ENCODE measurements around the gene PNMA6F.

Gene PNMA6F

GRCh38 chrX:153321381-153322124, at the start of gene PNMA6F:
PNMA6F (minus strand) TSS chrX:153321767; CDS start chrX:153320674, 1,093 bp downstream.
- DNase-seq (ENCODE audit: low spot score), result no peak

DNA sequence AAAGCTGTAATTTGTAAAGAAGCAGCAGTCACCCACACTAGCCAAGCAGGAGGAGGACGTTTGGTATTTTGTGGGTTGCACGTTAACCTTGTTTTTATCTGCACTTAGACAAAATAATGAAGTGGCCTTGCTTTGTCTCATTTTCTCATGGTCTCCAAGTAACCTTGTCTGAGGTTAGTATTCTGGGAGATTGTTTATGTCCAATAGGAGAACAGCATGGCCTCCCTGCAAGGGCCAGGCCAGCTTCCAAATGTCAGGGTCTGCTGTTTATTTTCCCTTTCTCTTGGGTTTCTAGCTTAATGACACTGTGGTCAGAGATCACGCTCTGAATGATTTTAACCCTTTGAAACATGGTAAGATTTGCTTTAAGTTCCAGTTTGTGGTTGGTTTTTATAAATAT, 49.7 kb upstream of the PNMA6F start:
- no peak for DNase-seq (ENCODE audit: low spot score)

- no peak for DNase-seq (ENCODE audit: low spot score)
Observed at GRCh38 chrX:153370293-153371055, 48.9 kb upstream of the PNMA6F start.

DNA sequence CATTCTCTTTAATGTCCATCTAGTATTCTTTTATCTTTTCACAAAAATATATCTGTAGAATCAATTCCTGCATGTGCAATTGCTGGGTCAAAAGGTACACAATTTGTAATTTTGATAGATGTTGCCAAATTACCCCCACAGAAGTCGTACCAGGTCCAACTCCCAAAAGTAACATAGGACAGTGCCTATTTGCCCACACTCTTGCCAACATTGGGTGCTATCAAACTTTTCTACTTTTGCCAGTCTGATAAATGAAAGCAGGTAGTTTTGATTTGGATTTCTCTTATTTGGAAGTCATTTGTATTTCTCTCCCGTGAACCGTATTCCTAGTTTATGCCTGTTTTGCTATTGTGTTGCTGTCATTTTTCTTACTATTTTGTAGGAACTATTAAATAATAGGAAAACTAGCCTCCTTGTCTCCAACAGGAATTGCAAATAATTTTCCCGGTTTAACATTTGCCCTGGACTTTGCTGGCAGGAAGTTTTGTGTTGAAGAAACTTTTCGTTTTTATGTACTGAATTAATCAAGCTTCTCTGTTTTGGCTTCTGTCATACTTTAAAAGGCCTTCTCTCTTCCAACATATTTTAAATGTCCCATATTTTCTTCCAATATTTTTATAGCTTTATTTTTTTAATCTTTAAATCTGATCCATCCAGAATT, 45.4 kb upstream of the PNMA6F start:
- DNase-seq (ENCODE audit: low spot score), result no peak

DNA sequence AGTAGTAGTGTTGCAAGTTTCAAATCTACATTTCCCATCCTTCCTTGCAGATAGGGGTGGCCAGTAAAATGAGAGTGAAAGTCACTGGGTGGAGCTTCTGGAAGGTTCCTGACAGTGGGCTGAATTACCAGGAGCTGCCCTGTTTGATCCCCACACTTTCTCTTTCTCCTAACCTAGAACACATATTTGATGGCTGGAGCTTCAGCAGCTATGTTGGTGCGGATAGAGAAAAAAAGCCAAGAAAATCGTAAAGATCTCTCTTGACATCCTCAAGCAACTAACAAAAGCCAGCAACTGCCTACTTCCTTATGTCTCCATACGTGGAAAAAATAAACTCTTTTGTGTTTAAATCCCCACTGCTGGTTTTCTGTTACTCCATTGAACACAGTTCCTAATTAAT, 44.6 kb upstream of the PNMA6F start:
- no peak for DNase-seq (ENCODE audit: low spot score)

GRCh38 chrX:153365670-153366069, 44.1 kb upstream of the PNMA6F start:
- DNase-seq (ENCODE audit: low spot score), result no peak

- no peak for DNase-seq (ENCODE audit: low spot score)
Observed at GRCh38 chrX:153361781-153362397, 40.3 kb upstream of the PNMA6F start.

DNA sequence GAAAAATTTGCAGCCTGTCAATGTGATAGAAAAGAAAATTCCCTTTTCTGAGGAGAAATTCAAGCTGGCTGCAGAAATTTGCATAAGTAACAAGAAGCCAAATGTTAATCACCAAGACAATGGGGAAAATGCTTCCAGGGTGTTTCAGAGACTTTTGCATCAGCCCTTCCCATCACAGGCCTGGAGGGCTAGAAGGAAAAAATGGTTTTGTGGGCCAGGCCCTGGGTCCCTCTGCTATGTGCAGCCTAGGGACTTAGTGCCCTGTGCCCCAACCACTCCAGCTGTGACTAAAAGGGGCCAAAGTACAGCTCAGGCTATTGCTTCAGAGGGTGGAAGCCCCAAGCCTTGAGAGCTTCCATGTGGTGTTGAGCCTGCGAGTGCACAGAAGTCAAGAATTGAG, 36.3 kb upstream of the PNMA6F start:
- no peak for DNase-seq (ENCODE audit: low spot score)

DNA sequence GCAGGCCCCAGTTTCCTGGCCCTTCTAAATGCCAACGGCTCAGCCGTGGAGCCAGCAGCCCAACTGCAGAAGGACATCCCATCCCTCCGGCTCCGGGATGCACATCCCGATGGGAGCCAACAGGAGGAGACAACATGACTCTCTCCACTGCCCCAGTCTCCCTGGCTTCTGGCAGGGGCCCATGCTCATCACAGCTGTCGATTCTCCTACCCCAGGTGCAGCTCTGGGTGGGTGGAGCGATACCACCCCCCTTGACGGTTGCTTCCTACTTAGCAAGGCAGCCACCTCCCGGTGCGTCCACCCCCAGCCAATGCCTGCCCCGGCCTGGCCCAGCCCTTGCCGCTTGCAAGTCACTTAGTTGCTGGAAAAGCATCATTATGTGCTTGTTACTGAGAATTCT, 31.8 kb upstream of the PNMA6F start:
- no peak for DNase-seq (ENCODE audit: low spot score)

GRCh38 chrX:153352858-153353257, 31.3 kb upstream of the PNMA6F start:
- DNase-seq (ENCODE audit: low spot score), result no peak

DNA sequence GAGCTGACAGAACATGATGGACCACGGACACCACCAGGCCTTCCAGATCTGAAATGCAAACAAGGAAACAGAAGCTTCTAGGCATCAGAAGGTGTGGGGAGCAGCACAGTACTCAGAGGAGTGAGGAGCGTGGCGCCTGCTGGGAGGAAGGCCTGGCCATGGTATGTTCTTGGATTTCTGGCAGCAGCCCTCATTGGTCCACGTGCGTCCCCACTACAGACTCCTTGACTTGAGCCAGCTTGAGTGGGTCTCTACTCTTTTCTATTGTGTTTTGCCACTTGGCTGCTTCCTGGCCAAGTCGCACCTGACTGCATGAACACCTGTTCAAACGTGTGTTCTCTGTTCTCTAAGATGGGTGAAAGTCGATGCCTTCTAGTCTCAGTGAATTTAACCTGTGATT, 30.4 kb upstream of the PNMA6F start:
- DNase-seq (ENCODE audit: low spot score), result no peak

DNA sequence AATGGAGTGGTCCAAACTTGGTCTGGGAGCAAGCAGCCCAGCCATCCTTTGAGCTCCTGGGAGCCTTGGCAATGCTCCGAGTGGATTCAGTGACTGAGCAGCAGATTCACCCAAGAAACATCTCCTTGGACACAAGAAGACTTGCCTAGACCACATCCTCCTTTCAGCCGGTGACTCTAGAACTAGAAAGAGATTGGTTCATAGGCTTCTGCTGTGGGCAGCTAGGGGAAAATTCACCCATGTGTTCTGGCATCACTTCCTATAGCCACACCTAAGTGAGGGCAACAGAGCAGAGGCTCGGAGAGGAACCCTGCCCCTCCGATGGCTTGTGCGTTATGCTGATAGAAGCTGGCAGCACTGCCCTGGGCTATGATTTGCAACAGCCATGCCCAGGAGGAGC, 28.4 kb upstream of the PNMA6F start:
- no peak for DNase-seq (ENCODE audit: low spot score)

DNA sequence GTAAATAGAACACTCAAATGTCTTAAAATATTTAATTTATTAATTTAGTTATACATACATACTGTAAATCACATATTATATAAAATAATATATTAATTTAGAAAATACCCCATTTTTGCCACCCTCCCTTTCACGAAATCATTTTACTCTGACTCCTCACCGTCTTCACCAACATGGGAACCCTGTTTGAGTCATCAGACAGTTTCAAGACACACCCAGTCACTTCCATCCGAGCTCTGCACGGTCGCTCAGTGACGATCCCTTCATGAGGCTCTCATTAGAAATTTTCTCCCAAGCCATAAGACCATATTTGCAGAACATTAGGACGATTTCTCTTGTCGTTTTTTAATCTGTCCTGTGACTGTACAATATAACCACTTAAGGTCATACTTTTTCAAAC, 26.9 kb upstream of the PNMA6F start:
- DNase-seq (ENCODE audit: low spot score), result no peak

- no peak for DNase-seq (ENCODE audit: low spot score)
Observed at GRCh38 chrX:153347530-153347929, 26.0 kb upstream of the PNMA6F start.

DNA sequence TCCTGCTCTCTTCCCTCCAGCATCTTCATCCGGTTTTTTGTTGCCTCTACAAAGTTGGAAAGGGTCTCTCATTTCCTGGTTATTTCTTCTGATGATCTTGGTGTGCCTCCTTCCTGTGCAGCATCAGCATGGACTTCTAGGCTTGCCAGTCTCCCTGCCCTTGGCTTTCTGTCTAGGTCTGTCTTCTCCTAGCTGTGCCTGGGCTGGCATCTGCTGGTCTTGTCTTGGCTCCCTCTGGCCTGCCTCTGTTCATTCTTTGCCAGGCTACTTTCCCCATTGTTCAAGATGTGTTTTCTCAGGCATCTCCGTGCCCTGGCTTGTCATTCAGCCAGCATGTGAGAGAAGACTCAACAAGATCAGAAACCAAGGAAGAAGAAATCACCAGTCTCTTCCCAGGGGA, 22.1 kb upstream of the PNMA6F start:
- no peak for DNase-seq (ENCODE audit: low spot score)

DNA sequence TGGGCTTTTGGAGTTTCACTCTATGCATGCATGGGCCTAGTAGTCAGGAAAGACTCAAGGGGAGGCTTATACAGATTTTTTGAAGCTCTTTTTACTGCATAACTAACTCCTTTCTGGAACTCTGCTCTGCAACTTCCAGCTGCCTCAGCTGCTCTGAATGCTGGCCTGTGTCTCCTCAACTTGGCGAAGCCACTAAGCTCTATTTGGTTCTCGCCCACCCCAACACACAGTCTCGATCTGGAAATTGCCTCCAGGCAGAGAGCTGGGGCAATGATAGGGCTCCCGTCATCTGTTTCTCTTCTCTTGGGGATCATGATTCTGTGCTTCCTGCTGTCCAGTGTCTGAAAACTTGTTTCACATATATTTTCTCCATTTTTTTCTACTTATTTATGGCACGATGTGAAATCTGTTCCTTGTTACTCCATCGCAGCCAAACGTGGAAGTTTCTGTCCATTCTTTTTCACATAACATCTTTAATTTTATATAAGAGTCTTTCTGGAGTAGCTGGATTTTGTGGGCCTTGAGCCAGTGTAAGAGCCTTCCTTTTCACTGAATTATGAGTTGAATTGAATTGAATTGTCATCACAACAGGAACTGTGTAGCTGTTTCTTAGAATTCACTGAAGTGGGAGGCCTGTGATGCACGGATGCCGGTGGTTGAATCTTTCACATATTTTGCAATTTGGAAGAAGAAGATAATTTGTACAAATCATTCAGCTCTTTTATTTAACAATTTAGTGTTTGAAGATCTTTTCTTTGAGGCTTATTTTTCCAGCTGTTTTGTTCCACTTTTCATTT, 21.4 kb upstream of the PNMA6F start:
- DNase-seq (ENCODE audit: low spot score), result no peak

- no peak for DNase-seq (ENCODE audit: low spot score)
Observed at GRCh38 chrX:153340111-153340510, 18.5 kb upstream of the PNMA6F start.

DNA sequence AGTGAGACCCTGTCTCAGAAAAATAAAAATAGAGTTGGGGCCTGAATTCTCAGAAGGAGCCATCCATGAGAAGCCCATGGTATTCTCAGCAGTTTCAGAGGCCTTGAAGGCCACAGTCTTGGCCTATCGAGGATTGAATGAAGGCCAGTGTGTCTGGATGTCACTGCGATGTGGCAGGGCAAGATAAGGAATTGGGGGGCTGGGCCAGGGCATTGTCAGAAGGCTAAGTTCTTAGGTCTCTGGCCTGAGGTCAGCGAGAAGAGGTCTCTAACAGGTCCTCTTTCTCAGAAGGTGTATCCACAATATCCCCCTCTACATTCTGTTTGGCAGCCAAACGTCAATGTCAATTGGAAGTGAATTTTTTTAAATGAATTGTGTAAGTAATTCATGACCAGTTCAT, 18.1 kb upstream of the PNMA6F start:
- DNase-seq (ENCODE audit: low spot score), result no peak

DNA sequence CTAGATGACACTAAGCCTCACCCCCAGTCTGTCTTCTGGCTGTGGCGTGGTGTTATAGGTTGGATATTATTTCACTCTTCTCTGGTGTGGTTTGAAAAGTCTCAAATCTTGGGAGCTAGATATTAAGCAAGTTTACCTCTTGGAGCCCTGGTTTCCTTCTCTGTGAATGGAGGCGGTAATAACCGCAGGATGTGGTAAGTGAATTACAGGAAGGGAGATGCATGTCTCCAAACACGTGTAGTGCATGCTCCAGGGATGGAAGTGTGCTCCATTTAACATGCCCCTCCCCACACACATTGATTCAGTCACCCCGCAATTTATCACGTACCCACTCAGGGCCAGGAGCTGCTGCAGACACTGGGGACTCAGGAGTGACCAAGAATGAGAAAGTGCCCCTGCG, 17.3 kb upstream of the PNMA6F start:
- DNase-seq (ENCODE audit: low spot score), result no peak

DNA sequence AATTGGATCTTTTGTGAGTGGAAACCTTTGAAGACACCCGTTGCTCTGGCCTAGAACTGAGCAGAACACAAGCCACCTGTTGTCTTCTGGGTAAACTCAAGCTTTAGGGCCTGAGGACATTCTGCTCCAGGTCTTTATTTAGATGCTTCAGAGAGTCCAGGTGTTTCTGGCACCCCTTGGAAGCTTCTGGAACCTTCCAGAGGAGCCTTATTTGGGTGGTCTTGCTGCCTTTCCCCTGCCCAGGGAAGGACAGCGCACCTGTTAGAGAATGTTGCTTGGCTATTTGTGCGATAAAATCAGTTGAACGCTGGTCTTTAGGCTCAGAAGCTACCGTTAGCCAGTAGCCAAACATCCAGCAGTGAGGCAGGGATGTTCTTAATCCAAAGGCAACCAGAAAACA, 15.4 kb upstream of the PNMA6F start:
- no peak for DNase-seq (ENCODE audit: low spot score)

DNA sequence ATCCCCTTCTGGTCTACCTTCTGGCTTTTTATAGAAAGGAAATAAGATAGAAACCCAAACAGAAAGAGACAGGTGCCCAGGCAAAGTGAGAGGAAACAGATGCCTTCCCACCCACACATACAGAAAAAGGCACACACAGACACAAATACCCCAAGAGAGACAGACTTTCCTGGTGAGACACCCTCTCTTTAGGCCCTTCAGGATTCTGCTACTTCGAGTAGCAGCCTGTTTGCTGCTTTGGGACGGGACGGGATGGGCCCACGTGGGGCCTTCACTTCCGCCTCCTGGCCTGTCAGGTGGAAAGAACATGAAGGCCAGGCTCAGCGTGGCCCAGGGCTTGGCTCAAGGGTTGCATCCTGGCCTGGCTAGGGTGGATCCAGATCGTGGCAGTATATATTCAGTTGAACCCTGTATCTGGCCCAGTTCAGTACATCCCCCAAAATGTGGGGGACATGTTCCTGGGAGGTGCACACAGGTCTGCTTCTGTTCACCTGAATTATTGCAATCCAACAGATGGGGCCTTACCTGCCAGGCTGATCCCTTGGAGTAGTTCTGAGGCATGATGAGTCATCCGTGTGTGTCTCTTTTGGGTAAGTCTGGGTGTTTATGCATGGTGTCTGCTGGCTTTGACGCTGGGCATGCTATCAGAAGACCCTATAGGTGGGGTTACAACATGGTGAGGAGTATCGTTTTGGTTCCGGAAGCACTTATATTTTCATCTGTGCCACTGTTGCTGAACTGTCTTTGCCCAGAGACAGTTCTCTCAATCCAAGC, 14.7 kb upstream of the PNMA6F start:
- DNase-seq (ENCODE audit: low spot score), result no peak
